IPS DF 4.7 (cell line): ENCODE data around the gene GPLD1.
"Not testable (repeated sequence)": the region's sequence is repeated elsewhere in the genome, so short reads cannot be mapped to it uniquely, and the experiment has no call there.

ENCODE experiments used
- DNase-seq: peaks from one replicate; pipeline ENCODE4 v3.0.0-alpha.2; 2013; ENCODE audit warnings: low spot score; ENCODE audit errors: extremely low read depth

The GPLD1 gene

DNA sequence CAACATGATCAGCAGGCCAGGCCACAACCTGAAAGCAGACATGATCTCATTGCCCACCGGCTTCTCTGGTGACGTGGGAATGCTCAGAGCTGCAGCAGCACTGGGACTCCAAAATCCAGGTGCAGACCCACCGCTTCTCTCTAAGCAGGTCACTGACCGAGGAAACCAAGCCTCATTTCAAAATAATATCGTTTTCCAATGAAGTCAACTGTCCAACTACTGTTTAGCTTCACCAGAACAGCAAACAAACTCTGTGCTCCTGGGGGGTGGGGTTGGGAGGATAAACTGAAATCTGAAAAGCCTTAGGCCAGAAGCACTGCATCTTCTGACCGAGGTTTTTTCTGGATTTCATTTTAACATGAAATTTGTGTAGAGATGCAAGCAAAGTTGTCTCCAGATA is at the start of gene GPLD1:
Gene GPLD1 (minus strand): TSS at position 109 of the 400 bp plus-strand sequence. CDS start 67 bp downstream, at position 42.
- DNase-seq = no peak

DNA sequence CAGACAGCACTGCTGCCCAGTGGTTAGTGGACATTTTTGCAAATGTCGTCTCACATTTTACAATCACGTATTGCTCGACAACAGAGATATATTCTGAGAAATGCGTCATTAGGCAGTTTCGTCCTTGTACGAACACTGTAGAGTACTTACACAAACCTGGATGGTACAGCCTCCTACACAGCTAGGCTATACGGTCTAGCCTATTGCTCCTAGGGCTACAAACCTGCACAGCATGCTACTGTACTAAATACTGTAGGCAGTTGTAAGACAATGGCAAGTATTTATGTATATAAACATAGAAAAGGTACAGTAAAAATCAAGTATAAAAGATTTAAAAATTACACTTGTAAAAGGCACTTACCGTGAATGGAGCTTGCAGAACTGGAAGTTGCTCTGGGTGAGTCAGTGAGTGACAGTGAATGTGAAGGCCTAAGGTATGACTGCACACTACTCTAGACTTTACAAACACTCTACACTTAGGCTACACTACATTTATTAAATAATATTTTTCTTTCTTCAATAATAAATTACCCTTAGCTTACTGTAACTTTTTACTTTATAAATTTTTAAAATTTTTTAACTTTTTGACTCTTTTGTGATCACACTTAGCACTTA is 48.5 kb upstream of the GPLD1 start:
- no peak for DNase-seq

GRCh38 chr6:24537082-24537699 is 47.8 kb upstream of the GPLD1 start:
- DNase-seq = no peak

GRCh38 chr6:24536466-24536865 is 47.1 kb upstream of the GPLD1 start:
- no peak for DNase-seq

GRCh38 chr6:24535210-24535609 is 45.8 kb upstream of the GPLD1 start:
- no peak for DNase-seq

DNA sequence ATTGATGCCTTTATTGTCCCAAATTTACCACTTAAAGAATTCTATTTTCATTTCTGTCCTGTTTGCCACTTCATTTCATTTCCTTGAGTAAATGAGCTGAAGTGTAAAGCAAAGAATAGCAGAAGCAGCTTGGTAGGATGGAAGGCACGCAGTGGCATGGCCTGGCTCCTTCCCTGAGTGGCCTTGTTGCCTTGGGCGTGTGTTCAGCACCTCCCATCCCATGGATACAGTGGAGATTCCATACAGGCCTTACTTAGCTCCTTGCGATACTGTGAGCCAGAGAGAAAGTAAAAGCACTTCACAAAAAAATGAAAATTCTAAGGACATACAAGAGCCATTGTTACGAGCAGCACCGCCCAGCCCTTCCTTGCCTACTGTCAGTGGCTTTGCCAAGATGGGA is 45.0 kb upstream of the GPLD1 start:
- DNase-seq = no peak

- no peak for DNase-seq
These were observed 40.6 kb upstream of the GPLD1 start for GRCh38 chr6:24529985-24530384.

GRCh38 chr6:24524805-24525204 is 35.4 kb upstream of the GPLD1 start:
- no peak for DNase-seq

GRCh38 chr6:24524329-24524728 is 35.0 kb upstream of the GPLD1 start:
- no peak for DNase-seq

DNA sequence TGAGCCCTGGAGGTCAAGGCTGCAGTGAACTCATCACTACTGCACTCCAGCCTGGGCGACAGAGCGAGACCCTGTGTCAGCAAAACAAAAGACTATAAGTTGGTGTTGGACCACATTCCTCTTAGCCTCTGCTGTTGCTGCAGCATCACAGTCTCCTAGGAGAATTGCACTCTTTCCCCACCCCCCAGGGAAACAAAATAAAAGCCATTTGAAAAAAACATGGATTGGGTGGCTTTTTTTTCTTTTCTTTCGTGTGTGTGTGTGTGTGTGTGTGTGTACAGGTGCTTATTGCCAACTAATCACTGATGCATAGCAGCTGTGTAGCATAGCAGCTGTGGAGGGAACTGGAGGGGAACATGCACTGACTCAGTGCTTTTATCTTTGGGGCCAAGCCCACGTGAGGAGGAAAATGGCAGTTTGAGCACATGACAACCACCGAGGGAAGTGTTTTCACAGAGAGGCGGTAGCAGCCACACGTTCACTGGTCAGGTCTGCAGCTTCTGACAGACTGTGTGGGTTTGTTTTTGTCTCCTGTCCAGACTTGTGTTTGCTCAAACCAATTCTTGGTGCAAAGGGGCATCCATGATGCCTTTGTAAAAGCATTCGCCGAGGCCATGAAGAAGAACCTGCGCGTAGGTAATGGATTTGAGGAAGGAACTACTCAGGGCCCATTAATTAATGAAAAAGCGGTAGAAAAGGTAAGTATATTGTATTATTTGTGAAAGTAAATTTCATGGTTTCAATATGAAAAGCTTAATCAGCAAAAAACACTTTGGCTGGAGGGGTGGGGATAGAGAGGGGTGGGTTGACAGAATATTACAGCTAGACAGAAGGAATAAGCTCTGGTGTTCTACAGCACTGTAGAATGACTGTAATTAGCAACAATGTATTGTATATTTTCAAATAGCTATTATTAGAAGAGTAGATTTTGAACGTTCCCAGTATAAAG is 33.1 kb upstream of the GPLD1 start:
- no peak for DNase-seq

DNA sequence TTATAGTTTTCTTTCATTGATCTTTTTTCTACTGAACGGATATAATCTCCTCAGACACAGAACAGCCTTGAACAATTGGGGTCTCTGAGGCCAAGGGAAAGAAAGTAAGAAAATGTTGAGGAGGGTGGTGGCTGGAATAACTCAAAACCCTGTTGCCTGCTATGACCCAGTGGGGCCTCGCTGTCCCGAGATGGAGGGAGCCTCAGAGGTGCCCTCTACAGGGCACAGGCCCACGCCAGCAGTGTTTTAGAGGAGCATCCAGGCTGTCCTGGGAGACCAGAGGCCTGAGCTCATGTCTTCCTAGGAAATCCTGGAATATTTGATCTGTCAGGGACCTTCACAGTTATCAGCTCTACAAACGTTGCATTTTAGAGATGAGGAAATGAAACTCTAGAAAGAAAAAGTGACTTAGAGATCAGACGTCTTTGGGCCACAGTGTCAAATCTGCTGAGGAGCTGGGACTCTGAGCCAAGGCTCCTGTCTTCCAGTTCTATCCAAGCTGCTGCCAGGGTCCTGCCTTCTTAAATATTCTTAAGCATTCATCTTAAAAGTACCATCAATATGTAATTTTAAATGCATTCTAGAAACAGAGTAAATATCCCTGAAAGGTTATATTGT is 31.7 kb upstream of the GPLD1 start:
- DNase-seq = peak; percentile 5

DNA sequence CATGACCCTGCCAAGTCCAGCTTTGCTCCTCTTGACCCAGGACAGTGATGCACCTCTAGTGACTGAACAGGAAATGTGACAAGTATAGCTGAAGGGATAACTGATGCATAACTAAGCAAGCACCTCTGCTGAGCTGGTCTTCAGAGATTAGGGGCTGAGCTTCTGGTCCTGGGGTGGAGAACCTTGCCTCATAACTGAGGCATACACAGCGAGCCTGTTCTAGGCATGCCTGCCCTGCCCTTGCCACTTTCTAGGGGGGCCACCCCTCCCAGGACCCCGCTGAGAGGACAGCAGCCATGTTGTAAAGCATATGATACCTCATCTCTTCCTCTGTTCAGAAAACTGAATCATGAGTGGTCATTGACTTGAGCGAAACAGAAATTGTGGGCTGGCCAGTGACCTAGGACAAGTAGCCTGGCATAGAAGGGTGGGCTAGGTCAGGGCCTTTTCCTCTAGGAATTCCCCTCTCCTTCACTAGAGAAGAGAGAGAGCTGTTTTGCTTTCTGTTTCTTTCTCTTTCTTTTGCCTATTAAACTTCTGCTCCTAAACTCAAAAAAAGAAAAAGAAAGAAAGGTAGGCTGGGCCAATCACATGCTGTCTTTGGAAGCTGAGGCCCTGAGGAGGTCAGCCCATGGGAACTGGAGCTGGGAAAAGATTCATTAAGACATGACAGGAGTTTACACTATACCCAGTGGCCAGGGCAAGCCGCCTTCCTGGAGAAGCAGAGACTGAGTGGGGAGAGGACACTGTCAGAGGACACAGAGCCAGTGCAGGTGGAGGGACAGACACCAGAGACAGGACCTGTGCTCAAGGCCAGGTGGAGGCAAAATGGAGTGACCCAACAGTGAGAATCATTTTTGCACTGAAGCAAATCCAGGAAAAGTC is 28.5 kb upstream of the GPLD1 start:
- DNase-seq = no peak

DNA sequence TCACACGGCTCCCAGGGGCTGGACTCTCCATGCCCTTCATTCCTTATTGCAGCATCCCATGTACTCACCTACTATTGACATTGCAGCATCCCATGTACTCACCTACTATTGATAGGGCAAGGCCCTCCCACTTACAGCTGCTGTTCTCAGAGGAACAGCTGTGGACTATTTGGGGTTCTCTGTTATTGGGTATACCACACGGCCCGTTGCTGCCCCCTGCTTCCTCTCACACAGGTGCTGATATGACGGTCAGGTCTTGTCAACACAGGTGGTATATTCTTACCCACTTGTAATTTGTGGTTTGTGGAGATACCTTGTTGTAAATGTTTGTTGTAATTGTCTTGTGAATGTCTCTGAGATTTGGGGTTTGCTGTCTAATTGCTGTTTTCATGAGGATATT is 24.2 kb upstream of the GPLD1 start:
- no peak for DNase-seq

- DNase-seq = not testable (repeated sequence)
These were observed 22.6 kb upstream of the GPLD1 start for GRCh38 chr6:24511976-24512375.

DNA sequence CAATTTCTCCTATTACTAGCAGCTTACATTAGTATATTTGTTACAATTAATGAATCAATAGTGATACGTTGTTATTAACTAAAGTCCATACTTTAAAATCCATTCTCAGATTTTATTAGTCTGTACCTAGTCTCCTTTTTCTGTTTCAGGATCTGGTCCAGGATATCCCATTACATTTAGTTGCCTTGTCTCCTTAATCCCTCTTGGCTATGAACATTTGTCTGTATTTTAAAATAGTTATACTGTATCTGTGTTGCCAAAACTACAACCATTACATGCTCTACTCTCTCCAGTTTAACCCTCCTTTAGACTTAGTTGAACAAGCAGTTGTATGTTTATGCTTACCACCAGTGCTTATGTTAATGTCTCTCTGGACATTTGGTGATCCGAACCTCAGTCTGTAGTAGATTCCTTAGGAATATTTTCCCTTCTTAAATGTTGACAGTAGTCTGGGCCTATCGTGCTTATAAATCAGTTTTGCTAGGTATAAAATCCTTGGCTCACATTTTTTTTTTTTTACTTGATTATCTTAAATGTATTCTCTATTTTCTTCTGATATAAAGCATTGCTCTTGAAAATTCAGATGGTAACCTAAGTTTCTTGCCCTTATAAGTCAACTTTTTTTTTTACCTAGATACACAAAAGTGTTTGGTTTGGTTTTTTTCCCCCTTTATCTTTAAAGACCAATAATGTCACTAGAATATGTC is 17.6 kb upstream of the GPLD1 start:
- DNase-seq = no peak

DNA sequence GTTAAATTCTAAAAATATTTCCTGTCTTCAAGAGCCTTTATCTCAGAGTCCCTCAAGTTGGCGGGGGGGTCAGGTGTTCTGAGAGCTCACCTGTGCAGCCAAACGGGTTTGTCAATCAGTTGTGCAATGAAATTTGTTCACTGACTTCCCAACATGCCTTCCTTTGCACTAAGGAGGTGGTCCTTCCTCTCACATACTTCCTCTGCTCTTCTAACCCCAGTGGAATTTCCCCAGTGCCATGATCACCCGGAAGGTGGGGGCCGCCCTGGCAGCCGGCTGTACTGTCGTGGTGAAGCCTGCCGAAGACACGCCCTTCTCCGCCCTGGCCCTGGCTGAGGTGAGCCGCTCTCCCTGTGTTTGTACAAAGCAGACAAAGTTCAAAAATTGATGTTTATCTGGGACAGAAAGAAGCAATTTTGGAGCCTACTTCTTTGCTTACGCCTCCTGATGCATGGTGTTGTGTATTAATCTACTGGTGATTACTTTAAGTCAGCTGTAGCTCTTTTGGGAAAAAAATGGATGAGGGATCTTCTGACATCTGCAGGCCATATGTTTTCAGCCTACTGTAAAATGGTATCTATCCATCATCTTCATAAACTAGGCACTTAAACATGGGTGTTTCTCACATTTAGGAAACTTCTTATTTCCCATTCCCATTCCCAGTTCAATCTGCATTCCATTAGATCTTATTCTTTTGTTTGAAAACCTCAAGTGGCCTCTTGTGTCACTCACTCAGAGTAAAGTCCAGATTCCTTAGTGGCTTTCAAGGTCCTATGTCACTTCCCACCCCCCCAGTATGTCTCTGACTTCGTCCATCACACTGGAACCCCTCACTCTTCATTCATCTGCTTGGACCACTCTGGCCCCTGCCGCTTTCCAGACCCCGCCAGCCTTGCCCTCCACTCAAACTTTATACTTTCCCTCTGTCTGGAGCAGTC is 15.5 kb upstream of the GPLD1 start:
- no peak for DNase-seq

- no peak for DNase-seq
These were observed 14.9 kb upstream of the GPLD1 start for GRCh38 chr6:24504287-24504648.

GRCh38 chr6:24501914-24502313 is 12.5 kb upstream of the GPLD1 start:
- no peak for DNase-seq

DNA sequence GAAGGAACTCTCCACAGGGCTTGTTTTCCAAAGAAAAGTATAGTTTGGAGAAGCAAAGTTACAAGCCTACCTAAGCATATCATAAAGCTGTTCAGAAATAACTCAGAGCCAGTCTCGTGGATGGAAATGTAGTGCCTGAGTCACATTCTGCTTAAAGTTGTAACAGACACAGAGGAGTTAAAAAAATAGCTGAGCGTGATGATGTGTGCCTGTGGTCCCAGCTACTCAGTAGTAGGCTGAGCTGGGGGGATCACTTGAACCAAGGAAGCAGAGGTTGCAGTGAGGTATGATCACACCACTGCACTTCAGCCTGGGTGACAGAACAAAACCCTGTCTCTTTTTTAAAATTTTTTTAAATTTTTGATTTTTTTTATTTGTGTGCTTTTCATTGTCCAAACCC is 12.0 kb upstream of the GPLD1 start:
- DNase-seq = no peak
